Testis (tissue), 3 donors: ENCODE data around the gene RPS25. TPM values are rescaled to one million over a fixed set of nuclear protein-coding genes. Genes with fewer than 3 reads are reported as not detected.
"Not testable (repeated sequence)": the region's sequence is repeated elsewhere in the genome, so short reads cannot be mapped to it uniquely, and the experiment has no call there.

ENCODE experiments used
- DNase-seq: peaks from one replicate; pipeline ENCODE4 v3.0.0-alpha.2; 2019
- H3K27ac ChIP-seq, 2 donors: fragments of 200-600 bp; sonication (generic); one replicate each; pipeline ENCODE4 v1.5.1; 2019
- H3K27me3 ChIP-seq: fragments of 200-600 bp; sonication (generic); one replicate; pipeline ENCODE4 v1.5.1; 2019
- H3K36me3 ChIP-seq: fragments of 200-600 bp; sonication (generic); one replicate; pipeline ENCODE4 v1.5.1; 2017; ENCODE audit warnings: low read depth; ENCODE audit errors: missing control alignments
- H3K4me1 ChIP-seq: fragments of 200-600 bp; sonication (generic); one replicate; pipeline ENCODE4 v1.5.1; 2019
- H3K4me3 ChIP-seq, 2 donors: fragments of 200-600 bp; sonication (generic); one replicate each; pipeline ENCODE4 v1.5.1; 2017 to 2019
- H3K9me3 ChIP-seq: fragments of 200-600 bp; sonication (generic); one replicate; pipeline ENCODE4 v1.5.1; 2017
- CTCF ChIP-seq, 3 experiments: fragments of 450-650 bp in 2 of 3; fragments of 200-600 bp in 1 of 3; sonication (generic) in 1 of 3; IDR thresholded peaks; one replicate each; pipeline ENCODE4 v1.5.1; 2016 to 2019; ENCODE audit warnings: antibody characterized with exemption in 3 of 3, mild to moderate bottlenecking in 2 of 3, moderate library complexity in 1 of 3
- POLR2A ChIP-seq: fragments of 450-650 bp; IDR thresholded peaks from one replicate; pipeline ENCODE4 v1.6.1; 2017; ENCODE audit warnings: antibody characterized with exemption, mild to moderate bottlenecking, moderate library complexity
- WGBS, 2 donors: methylation state at CpG; one replicate each; pipeline ENCODE4 v1.1.5; 2018; 5-methylcytosine and 5-hydroxymethylcytosine counted together
- intact Hi-C: fragments of 100-400 bp; cut with DNase I; formaldehyde crosslinking; loops from one replicate; pipeline ENCODE4 v1.15.1; 2023; ENCODE audit warnings: low total_unique reads
- microRNA-seq, 2 donors: library from miRNA; unstranded; fragments of <30 nt; microRNA quantifications; one replicate each; pipeline ENCODE4, GENCODE V29; 2016; ENCODE audit warnings: borderline number of aligned reads in 2 of 2, borderline replicate concordance in 1 of 2
- polyA plus RNA-seq: library from polyadenylated mRNA; stranded (reverse); fragments of 350-450 nt; fragmentation: Illumina TruSeq; extraction: RNeasy Lipid Tissue Mini Kit (QIAGEN cat#74804); gene quantifications from one replicate; pipeline ENCODE4 v1.2.3, GENCODE V29; 2014; ENCODE audit warnings: low read depth, low replicate concordance; ENCODE audit not compliant: insufficient read depth
- small RNA-seq, 2 donors: library from RNA; depleted of rRNA; stranded (forward); fragments of <200 nt; gene quantifications; one replicate each; pipeline ENCODE3, GENCODE V24; 2016
- total RNA-seq, 2 donors: library from RNA; depleted of rRNA; stranded (reverse); fragments of >200 nt; gene quantifications; one replicate each; pipeline ENCODE4 v1.2.3, GENCODE V29; 2016

Gene RPS25
- total and polyA plus RNA-seq, 3 donors from 2014 or later: 642 to 873 (median 654) TPM

GRCh38 chr11:118971646-118972045, 46.5 kb downstream of the RPS25 start, which contains the start of gene FOXR1:
Gene FOXR1, plus strand, starts transcription at chr11:118971761. Its CDS starts 171 bp downstream, at chr11:118971932.
- Histone ChIP-seq H3K4me1 (no peaks in the 10 kb centered on the region), H3K36me3 (no peaks in the 10 kb centered on the region), H3K4me3 (peak within 1 kb of the TSS; percentile 22 to 43), H3K27ac (no peak within 1 kb of the TSS), H3K27me3 (peaks cover 3% of the 10 kb centered on the region), H3K9me3 (no peaks in the 10 kb centered on the region)
- peak; percentile 26 for DNase-seq
- TF ChIP-seq CTCF (IDR thresholded peaks at IDR 0.05) (no peak), POLR2A (no peak)
- intact Hi-C loops: no loop called here
- 32 to 63% methylated on average over 13 to 33 of the region's 33 CpGs for WGBS, 2 donors

GRCh38 chr11:118969508-118969907, 48.6 kb downstream of the RPS25 start:
- H3K27ac ChIP-seq, H3K27me3 ChIP-seq, H3K4me1 ChIP-seq, H3K9me3 ChIP-seq, H3K36me3 ChIP-seq, DNase-seq, intact Hi-C loops, H3K4me3 ChIP-seq: not testable (repeated sequence)
- 90 to 95% methylated on average over 2 of the region's 2 CpGs for WGBS, 2 donors

Small RNA genes within 50 kb of the gene (microRNA-seq; reads per million reads assigned to microRNA genes)
- gene MIR3656: 2.8 to 5.6 reads per million in 2 donors

Small RNA genes within 50 kb of the gene (small RNA-seq; reads per million reads assigned to genes)
- gene AP003392.2: 0 reads per million in 2 donors
- 0 reads per million in 2 donors for gene RF00017
- gene RF00019: 0 reads per million in 2 donors

Other genes starting within 250 kb of the RPS25 start
- 100 to 1,000 TPM; 105 to 124 TPM for gene DDX6, start 227.2 kb downstream of the RPS25 start, total RNA-seq
- 63.5 TPM for gene DDX6, start 227.2 kb downstream of the RPS25 start, polyA plus RNA-seq
- under 1 TPM in 1 of 2 donors, not detected in 1; 0.06 TPM for gene CXCR5, start 134.5 kb downstream of the RPS25 start, total RNA-seq
- 0.22 TPM for gene CXCR5, start 134.5 kb downstream of the RPS25 start, polyA plus RNA-seq
- gene BCL9L, start 92.4 kb downstream of the RPS25 start, total RNA-seq: 10 to 100 TPM; 37.0 to 38.9 TPM
- gene BCL9L, start 92.4 kb downstream of the RPS25 start, polyA plus RNA-seq: 30.7 TPM
- under 1 TPM in 1 of 2 donors, not detected in 1; 0.68 TPM for gene UPK2, start 62.0 kb downstream of the RPS25 start, total RNA-seq
- gene UPK2, start 62.0 kb downstream of the RPS25 start, polyA plus RNA-seq: 0.50 TPM
- 1 to 10 TPM; 5.0 to 8.9 TPM for gene FOXR1, start 46.6 kb downstream of the RPS25 start, total RNA-seq
- gene FOXR1, start 46.6 kb downstream of the RPS25 start, polyA plus RNA-seq: 7.3 TPM
- 10 to 100 TPM; 54.8 to 74.9 TPM for gene CENATAC, start 20.2 kb downstream of the RPS25 start, total RNA-seq
- gene CENATAC, start 20.2 kb downstream of the RPS25 start, polyA plus RNA-seq: 16.6 TPM
- gene TRAPPC4, start 423 bp upstream of the RPS25 start, total RNA-seq: 100 to 1,000 TPM in 1 of 2 donors, 10 to 100 TPM in 1; 81.4 to 108 TPM
- gene TRAPPC4, start 423 bp upstream of the RPS25 start, polyA plus RNA-seq: 116 TPM
- gene SLC37A4, start 12.5 kb upstream of the RPS25 start, total RNA-seq: 10 to 100 TPM; 23.8 to 27.7 TPM
- gene SLC37A4, start 12.5 kb upstream of the RPS25 start, polyA plus RNA-seq: 26.0 TPM
- gene HYOU1, start 38.9 kb upstream of the RPS25 start, total RNA-seq: 100 to 1,000 TPM; 126 to 127 TPM
- gene HYOU1, start 38.9 kb upstream of the RPS25 start, polyA plus RNA-seq: 209 TPM
- gene VPS11, start 49.5 kb upstream of the RPS25 start, total RNA-seq: 10 to 100 TPM; 50.7 to 56.7 TPM
- gene VPS11, start 49.5 kb upstream of the RPS25 start, polyA plus RNA-seq: 60.5 TPM
- gene HMBS, start 66.5 kb upstream of the RPS25 start, total RNA-seq: 10 to 100 TPM; 17.0 to 17.3 TPM
- 14.0 TPM for gene HMBS, start 66.5 kb upstream of the RPS25 start, polyA plus RNA-seq
- 10 to 100 TPM; 29.4 to 35.5 TPM for gene DPAGT1, start 83.5 kb upstream of the RPS25 start, total RNA-seq
- 24.6 TPM for gene DPAGT1, start 83.5 kb upstream of the RPS25 start, polyA plus RNA-seq
- gene C2CD2L, start 89.0 kb upstream of the RPS25 start, total RNA-seq: 10 to 100 TPM; 11.7 to 12.3 TPM
- 7.8 TPM for gene C2CD2L, start 89.0 kb upstream of the RPS25 start, polyA plus RNA-seq
- 10 to 100 TPM; 58.3 to 58.7 TPM for gene HINFP, start 103.2 kb upstream of the RPS25 start, total RNA-seq
- 38.3 TPM for gene HINFP, start 103.2 kb upstream of the RPS25 start, polyA plus RNA-seq
- 1 to 10 TPM; 3.9 to 5.4 TPM for gene ABCG4, start 130.7 kb upstream of the RPS25 start, total RNA-seq
- 11.2 TPM for gene ABCG4, start 130.7 kb upstream of the RPS25 start, polyA plus RNA-seq
- gene NLRX1, start 150.4 kb upstream of the RPS25 start, total RNA-seq: 10 to 100 TPM; 16.2 to 21.4 TPM
- 9.4 TPM for gene NLRX1, start 150.4 kb upstream of the RPS25 start, polyA plus RNA-seq
- gene NHERF4, start 167.1 kb upstream of the RPS25 start, total RNA-seq: under 1 TPM in 1 of 2 donors, not detected in 1; 0.94 TPM
- gene NHERF4, start 167.1 kb upstream of the RPS25 start, polyA plus RNA-seq: 1.0 TPM
- 10 to 100 TPM; 59.3 to 65.7 TPM for gene CBL, start 188.0 kb upstream of the RPS25 start, total RNA-seq
- gene CBL, start 188.0 kb upstream of the RPS25 start, polyA plus RNA-seq: 58.5 TPM